NCI-H1436 (cell line): ENCODE results near the gene KRTAP4-4.
"Not testable (repeated sequence)": the region's sequence is repeated elsewhere in the genome, so short reads cannot be mapped to it uniquely, and the experiment has no call there.

ENCODE experiments used
- DNase-seq: peaks from one replicate; lab custom pipeline; 2025; lab: John Stamatoyannopoulos, UW

The KRTAP4-4 gene

GRCh38 chr17:41148971-41149651, 11.4 kb downstream of the KRTAP4-4 start:
- DNase-seq = not testable (repeated sequence)

GRCh38 chr17:41147531-41148204, 12.9 kb downstream of the KRTAP4-4 start:
- no peak for DNase-seq

- DNase-seq = no peak
Observed at GRCh38 chr17:41145261-41145660, 15.3 kb downstream of the KRTAP4-4 start.

- DNase-seq = no peak
Observed at GRCh38 chr17:41144846-41145245, 15.7 kb downstream of the KRTAP4-4 start.

- DNase-seq = no peak
Observed at GRCh38 chr17:41141361-41141760, 19.2 kb downstream of the KRTAP4-4 start.

GRCh38 chr17:41140360-41141131, 20.0 kb downstream of the KRTAP4-4 start, which contains the start of gene KRTAP4-6:
KRTAP4-6 (minus strand) TSS chr17:41140544; CDS start chr17:41140487, 57 bp downstream.
- no peak for DNase-seq

- not testable (repeated sequence) for DNase-seq
Observed at GRCh38 chr17:41139865-41140264, 20.7 kb downstream of the KRTAP4-4 start.

GRCh38 chr17:41133880-41134735, 26.4 kb downstream of the KRTAP4-4 start:
- no peak for DNase-seq

- DNase-seq = no peak
Observed at GRCh38 chr17:41131979-41132378, 28.6 kb downstream of the KRTAP4-4 start.

GRCh38 chr17:41127371-41127770, 33.2 kb downstream of the KRTAP4-4 start:
- DNase-seq = no peak

- no peak for DNase-seq
Observed at GRCh38 chr17:41126412-41126811, 34.1 kb downstream of the KRTAP4-4 start.

- no peak for DNase-seq
Observed at GRCh38 chr17:41125064-41125463, 35.5 kb downstream of the KRTAP4-4 start.

GRCh38 chr17:41123991-41124371, 36.6 kb downstream of the KRTAP4-4 start, which contains the start of gene KRTAP4-12:
KRTAP4-12 (minus strand) TSS chr17:41124182; CDS start chr17:41124122, 60 bp downstream.
- not testable (repeated sequence) for DNase-seq

- not testable (repeated sequence) for DNase-seq
Observed at GRCh38 chr17:41123292-41123990, 37.1 kb downstream of the KRTAP4-4 start.

- no peak for DNase-seq
Observed at GRCh38 chr17:41121742-41122141, 38.8 kb downstream of the KRTAP4-4 start.

- DNase-seq = not testable (repeated sequence)
Observed at GRCh38 chr17:41119696-41120690, 40.6 kb downstream of the KRTAP4-4 start.

- DNase-seq = no peak
Observed at GRCh38 chr17:41118721-41119120, 41.8 kb downstream of the KRTAP4-4 start.

GRCh38 chr17:41117846-41118386, 42.6 kb downstream of the KRTAP4-4 start, which contains the start of gene KRTAP4-11:
KRTAP4-11 (minus strand) TSS chr17:41118373; CDS start chr17:41118315, 58 bp downstream.
- not testable (repeated sequence) for DNase-seq

- DNase-seq = no peak
Observed at GRCh38 chr17:41116297-41116696, 44.3 kb downstream of the KRTAP4-4 start.
